Fibroblast of skin of abdomen (primary cell): ENCODE data around the gene SCAF4.
"Not testable (repeated sequence)": the region's sequence is repeated elsewhere in the genome, so short reads cannot be mapped to it uniquely, and the experiment has no call there.

ENCODE experiments used
- DNase-seq: peaks from one replicate; pipeline ENCODE4 v3.0.0-alpha.2; 2013

Gene SCAF4

GRCh38 chr21:31670070-31670469 lies 61.8 kb downstream of the SCAF4 start:
- DNase-seq, result peak; percentile 6

- DNase-seq, result no peak
These were observed 63.0 kb downstream of the SCAF4 start for GRCh38 chr21:31668651-31669491.

- no peak for DNase-seq
These were observed 64.3 kb downstream of the SCAF4 start for GRCh38 chr21:31667639-31668038.

- no peak for DNase-seq
These were observed 64.8 kb downstream of the SCAF4 start for GRCh38 chr21:31667132-31667531.

GRCh38 chr21:31666445-31667010 lies 65.4 kb downstream of the SCAF4 start:
- DNase-seq, result no peak

GRCh38 chr21:31665869-31666268 lies 66.0 kb downstream of the SCAF4 start:
- DNase-seq, result not testable (repeated sequence)

- no peak for DNase-seq
These were observed 66.5 kb downstream of the SCAF4 start for GRCh38 chr21:31665397-31665796.

GRCh38 chr21:31663584-31664249 lies 68.2 kb downstream of the SCAF4 start:
- DNase-seq, result no peak

- DNase-seq, result no peak
These were observed 71.3 kb downstream of the SCAF4 start for GRCh38 chr21:31660591-31660990.

GRCh38 chr21:31660259-31660565 lies 71.7 kb downstream of the SCAF4 start:
- DNase-seq, result no peak

- peak; percentile 93 for DNase-seq
These were observed 72.2 kb downstream of the SCAF4 start, which contains the start of gene SOD1 for GRCh38 chr21:31659536-31660258. Gene SOD1, plus strand, starts transcription at chr21:31659693. Its CDS starts 77 bp downstream, at chr21:31659770.

GRCh38 chr21:31659286-31659535 lies 72.7 kb downstream of the SCAF4 start:
- DNase-seq, result no peak

GRCh38 chr21:31658053-31658452 lies 73.9 kb downstream of the SCAF4 start:
- no peak for DNase-seq

GRCh38 chr21:31656199-31657095 lies 75.5 kb downstream of the SCAF4 start:
- peak; percentile 13 for DNase-seq

- not testable (repeated sequence) for DNase-seq
These were observed 76.9 kb downstream of the SCAF4 start for GRCh38 chr21:31654821-31655580.

GRCh38 chr21:31654340-31654739 lies 77.6 kb downstream of the SCAF4 start:
- DNase-seq, result no peak

GRCh38 chr21:31651491-31651890 lies 80.4 kb downstream of the SCAF4 start:
- not testable (repeated sequence) for DNase-seq

GRCh38 chr21:31650930-31651329 lies 81.0 kb downstream of the SCAF4 start:
- no peak for DNase-seq

- DNase-seq, result no peak
These were observed 84.3 kb downstream of the SCAF4 start for GRCh38 chr21:31647650-31648049.

GRCh38 chr21:31644643-31645042 lies 87.3 kb downstream of the SCAF4 start:
- no peak for DNase-seq

GRCh38 chr21:31641416-31641922 lies 90.4 kb downstream of the SCAF4 start:
- no peak for DNase-seq
